NCI-H2029 (cell line): Measurements from ENCODE around the gene OR12D1.
"Not testable (repeated sequence)": the region's sequence is repeated elsewhere in the genome, so short reads cannot be mapped to it uniquely, and the experiment has no call there.

Experiments used
- DNase-seq: peaks from one replicate; lab custom pipeline; 2025; lab: John Stamatoyannopoulos, UW

OR12D1 gene

GRCh38 chr6:29414588-29414987 lies at the start of gene OR12D1:
TSS of gene OR12D1 (plus strand) at chr6:29414928.
- DNase-seq, result no peak

DNA sequence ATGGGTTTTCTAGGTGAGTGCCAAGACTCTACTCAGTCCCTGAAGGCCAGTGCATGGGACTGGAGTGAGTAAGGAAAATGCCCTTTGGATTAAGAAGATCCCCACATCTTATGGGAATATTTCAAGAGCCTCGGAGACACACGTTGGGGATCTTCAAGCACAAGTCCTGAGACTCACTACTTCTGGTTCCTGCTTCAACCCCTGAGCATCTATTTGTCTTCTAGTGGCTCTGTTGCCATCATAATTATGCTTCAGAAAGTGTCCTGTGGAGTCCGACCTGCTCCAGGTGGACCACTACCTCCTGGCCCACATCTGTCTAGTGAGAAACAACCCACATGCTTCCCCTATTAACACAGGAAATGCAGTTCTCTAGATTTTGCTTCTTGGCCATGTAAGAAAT lies 46.0 kb upstream of the OR12D1 start, which contains the start of gene OR5V1:
TSS of gene OR5V1 (minus strand) at position 101 of the 400 bp plus-strand sequence. CDS start 12,670 bp downstream, outside the sequence.
- DNase-seq, result no peak

- DNase-seq, result no peak
These were observed 39.5 kb upstream of the OR12D1 start, which contains the start of gene OR12D3 for GRCh38 chr6:29375191-29375590. TSS of gene OR12D3 (minus strand) at chr6:29375291. CDS start at chr6:29375287, 4 bp downstream.

- no peak for DNase-seq
These were observed 38.7 kb upstream of the OR12D1 start for GRCh38 chr6:29376003-29376402.

- no peak for DNase-seq
These were observed 26.2 kb upstream of the OR12D1 start for GRCh38 chr6:29388533-29388932.

- DNase-seq, result no peak
These were observed 19.4 kb upstream of the OR12D1 start, which contains the start of gene OR12D2 for GRCh38 chr6:29395331-29395730. TSS of gene OR12D2 (plus strand) at chr6:29395631. CDS start at chr6:29396700, 1,069 bp downstream.

- no peak for DNase-seq
These were observed 15.2 kb upstream of the OR12D1 start for GRCh38 chr6:29399525-29399924.

- no peak for DNase-seq
These were observed 10.9 kb upstream of the OR12D1 start for GRCh38 chr6:29403801-29404200.

DNA sequence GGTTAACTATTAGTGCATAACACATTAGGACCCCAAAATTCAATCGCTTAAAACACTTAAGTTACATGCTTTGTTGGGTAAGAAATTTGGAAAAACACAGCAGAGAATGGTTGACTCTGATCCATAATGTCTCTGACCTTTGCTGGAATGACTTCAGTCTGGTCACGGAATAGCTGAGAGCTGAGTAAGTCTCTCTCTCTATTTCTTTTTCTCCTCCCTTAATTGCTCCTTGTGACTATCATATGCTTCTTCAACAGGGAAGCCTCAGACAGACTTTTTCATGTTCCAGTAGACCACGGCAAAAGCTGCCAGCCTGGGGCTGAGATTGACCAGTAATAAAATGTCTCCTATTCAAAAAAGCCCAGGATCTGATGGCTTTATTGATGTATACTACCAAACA lies 4.8 kb downstream of the OR12D1 start:
- DNase-seq, result no peak

DNA sequence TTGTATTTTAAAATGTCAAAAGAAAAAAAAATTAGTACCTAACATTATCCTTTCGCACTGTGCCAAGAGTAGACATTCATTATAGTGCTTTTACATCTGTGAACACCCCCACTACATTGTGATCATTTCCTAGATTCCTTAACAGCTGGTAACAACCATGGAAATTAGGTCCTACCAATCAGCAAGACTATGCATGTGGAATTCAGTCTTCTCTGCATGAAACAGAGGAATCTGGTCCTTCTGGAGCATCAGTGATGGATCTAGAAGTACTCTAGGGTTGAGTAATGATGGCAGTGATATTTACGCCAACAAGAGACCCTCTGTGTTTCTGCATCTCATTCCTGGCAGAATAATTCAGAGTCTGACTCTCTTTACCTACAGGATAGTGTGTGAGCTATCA lies 9.4 kb downstream of the OR12D1 start:
- no peak for DNase-seq

GRCh38 chr6:29424575-29424974 lies 9.8 kb downstream of the OR12D1 start:
- DNase-seq, result no peak

- DNase-seq, result no peak
These were observed 10.3 kb downstream of the OR12D1 start for GRCh38 chr6:29425075-29425474.

DNA sequence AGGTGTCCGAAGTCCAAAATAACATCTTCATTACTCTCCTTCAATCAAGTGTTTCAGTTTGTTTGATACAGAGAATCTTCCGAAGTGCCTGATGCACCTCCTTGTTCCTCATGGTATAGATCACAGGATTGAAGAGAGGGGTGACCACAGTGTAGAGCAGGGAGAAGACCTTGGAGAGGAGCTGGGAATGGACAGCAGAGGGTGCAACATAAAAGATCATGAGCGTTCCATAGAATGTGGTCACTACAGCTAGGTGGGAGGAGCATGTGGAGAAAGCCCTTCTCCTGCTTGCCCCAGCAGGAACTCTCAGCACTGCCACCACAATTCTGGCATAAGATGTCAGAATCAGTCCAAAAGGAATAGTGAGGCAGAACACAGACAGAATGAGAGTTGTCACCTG lies 11.9 kb downstream of the OR12D1 start:
- DNase-seq, result no peak

DNA sequence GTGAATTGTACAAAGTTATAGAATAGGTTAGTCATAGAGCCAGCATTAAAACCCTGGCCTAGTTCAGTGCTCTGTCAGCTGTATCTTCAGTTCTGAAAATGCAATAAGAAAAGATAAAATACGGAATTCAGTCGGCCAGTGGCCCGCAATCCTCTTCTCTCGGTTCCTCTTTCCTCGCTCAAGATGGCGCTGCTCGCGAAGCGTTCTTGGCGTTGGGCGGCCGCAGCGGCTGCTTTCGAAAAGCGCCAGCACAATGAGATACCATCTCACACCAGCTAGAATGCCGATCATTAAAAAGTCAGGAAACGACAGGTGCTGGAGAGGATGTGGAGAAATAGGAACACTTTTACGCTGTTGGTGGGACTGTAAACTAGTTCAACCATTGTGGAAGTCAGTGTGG lies 22.0 kb downstream of the OR12D1 start:
- DNase-seq, result not testable (repeated sequence)

- no peak for DNase-seq
These were observed 24.3 kb downstream of the OR12D1 start, which contains the start of gene OR10C1 for GRCh38 chr6:29439006-29439405. TSS of gene OR10C1 (plus strand) at chr6:29439306. CDS start at chr6:29440016, 710 bp downstream.

GRCh38 chr6:29442719-29443118 lies 28.0 kb downstream of the OR12D1 start:
- DNase-seq, result no peak

GRCh38 chr6:29444031-29444430 lies 29.3 kb downstream of the OR12D1 start:
- not testable (repeated sequence) for DNase-seq

DNA sequence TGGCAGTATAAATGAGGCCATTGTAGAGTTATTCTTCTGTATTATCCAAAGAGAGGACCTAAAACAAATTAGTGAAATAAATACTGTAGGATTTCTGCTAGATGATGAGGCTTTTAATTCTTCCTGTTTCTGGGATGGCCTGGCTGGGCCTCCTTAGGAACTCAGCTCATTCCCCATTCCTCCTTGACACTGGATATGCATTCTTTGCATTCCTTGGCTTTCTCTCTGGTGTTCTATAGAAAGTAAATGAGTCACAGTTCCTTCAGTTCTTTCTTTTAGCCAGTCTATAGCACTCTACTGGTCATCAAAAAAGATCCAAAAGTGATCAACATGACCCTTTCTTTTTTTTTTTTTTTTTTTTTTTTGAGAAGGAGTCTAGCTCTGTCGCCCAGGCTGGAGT lies 32.9 kb downstream of the OR12D1 start:
- DNase-seq, result no peak

DNA sequence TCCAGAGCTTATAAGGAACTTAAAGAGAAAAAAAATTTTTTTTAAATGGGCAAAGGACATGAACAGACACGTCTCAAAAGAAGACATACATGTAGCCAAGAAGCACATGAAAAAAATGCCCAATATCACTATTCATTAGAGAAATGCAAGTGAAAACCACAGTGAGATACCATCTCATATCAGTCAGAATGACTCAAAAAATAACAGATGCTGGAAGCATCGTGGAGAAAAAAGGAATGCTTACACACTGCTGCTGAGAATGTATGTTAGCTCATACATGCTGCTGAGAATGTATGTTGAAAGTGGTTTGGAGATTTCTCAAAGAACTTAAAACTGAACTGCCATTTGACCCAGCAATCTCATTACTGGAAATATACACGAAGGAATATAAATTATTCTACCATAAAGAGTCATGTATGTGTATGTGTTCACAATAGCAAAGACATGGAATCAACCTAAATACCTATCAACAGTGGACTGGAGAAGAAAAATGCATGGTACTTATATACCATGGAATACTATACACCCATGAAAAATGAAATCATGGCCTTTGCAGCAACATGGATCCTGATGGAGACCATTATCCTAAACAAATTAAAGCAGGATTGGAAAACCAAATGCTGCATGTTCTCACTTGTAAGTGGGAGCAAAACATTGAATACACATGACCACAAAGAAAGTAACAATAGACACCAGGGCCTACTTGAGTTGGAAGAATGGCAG lies 36.9 kb downstream of the OR12D1 start:
- no peak for DNase-seq

- DNase-seq, result no peak
These were observed 42.2 kb downstream of the OR12D1 start, which contains the start of the genes OR11A1 and OR2H1 for GRCh38 chr6:29456971-29457370. TSS of gene OR11A1 (minus strand) at chr6:29457071. CDS start at chr6:29427641, 29,430 bp downstream. TSS of gene OR2H1 (plus strand) at chr6:29457155. CDS start at chr6:29461770, 4,615 bp downstream.

DNA sequence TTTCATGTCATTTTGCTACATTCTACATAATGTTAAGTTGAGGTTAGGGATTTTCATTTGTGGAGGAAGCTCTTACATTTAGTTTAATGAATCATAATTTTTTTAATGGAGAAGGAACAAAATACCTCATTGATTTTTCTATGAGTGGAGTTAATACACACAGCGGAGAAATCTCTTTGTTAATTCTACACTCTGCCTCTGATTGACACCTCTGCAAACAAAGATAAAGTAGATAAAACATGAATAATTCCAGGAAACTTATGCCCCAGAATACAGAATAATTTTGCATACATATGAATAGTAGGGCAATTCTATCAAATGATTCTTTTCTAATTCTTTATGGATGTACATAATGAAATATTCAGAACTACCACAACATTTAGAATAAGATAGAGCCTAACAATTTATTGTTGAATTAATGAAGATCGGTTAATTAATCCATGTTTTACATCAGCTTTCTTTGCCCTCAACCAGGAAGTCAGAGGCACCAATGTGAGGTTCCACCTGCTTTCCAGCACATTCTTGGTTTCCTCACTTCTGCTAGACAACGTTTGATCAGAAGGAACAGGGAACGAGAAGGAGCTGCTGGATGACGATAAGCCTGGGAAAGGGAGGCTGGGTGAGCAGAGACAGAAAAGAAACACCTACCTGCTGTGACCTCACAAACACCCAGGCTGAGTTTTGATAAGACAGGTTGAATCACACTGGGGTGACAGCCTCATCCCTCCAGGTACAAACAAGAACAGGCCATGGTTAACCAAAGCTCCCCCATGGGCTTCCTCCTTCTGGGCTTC lies 46.5 kb downstream of the OR12D1 start:
- no peak for DNase-seq

- DNase-seq, result no peak
These were observed 47.3 kb downstream of the OR12D1 start for GRCh38 chr6:29462022-29462421.

DNA sequence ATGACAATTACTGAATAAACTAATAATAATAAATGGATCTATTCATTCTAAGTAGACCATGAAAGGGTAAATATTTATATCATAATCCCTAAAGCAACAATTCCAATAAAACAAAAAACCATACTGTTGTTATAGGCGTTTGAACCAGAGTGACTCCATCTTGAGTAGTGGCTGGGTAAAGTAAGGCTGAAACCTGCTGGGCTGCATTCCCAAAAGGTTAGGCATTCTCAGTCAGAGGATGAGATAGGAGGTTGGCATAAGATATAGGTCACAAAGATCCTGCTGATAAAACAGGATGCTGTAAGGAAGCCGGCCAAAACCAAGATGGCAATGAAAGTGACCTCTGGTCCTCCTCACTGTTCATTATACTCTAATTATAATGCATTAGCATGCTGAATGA lies 50.6 kb downstream of the OR12D1 start:
- no peak for DNase-seq
